K562 (cell line): ENCODE data around the gene DNAJA1. TPM values are rescaled to one million over a fixed set of nuclear protein-coding genes. Genes with fewer than 3 reads are reported as not detected.

Experiments
- BHLHE40 ChIP-seq: IDR thresholded peaks from 2 replicates; pipeline ENCODE4 v1.6.1; 2011; ENCODE audit warnings: low read length, improper control_type of control experiment
- CBX1 ChIP-seq: sonication (generic); IDR thresholded peaks from 2 replicates; pipeline ENCODE4 v1.6.1; 2016; ENCODE audit warnings: antibody characterized with exemption, low read depth, mild to moderate bottlenecking
- CHCHD3 ChIP-seq: fragments of 250-450 bp; sonication (Bioruptor Pico); IDR thresholded peaks from 2 replicates; pipeline ENCODE4 v2.1.2; 2022; ENCODE audit warnings: mild to moderate bottlenecking
- CREM ChIP-seq: IDR thresholded peaks from 2 replicates; pipeline ENCODE4 v1.6.1; 2014; ENCODE audit warnings: antibody characterized with exemption, low read depth
- ETV5 ChIP-seq: sonication (generic); formaldehyde crosslinking; IDR thresholded peaks from 2 replicates; pipeline ENCODE4 v1.4.0; 2020; ENCODE audit warnings: low read depth, mild to moderate bottlenecking, missing genetic modification reagents
- FOXP1 ChIP-seq: sonication (generic); formaldehyde crosslinking; IDR thresholded peaks from 2 replicates; pipeline ENCODE4 v1.8.0; 2022; ENCODE audit warnings: mild to moderate bottlenecking, missing genetic modification reagents
- HMGN3 ChIP-seq: IDR thresholded peaks from 2 replicates; pipeline ENCODE4 v1.6.1; 2011; ENCODE audit warnings: borderline replicate concordance, low read depth, mild to moderate bottlenecking, mixed read lengths, low read length; ENCODE audit not compliant: insufficient read length; ENCODE audit errors: extremely low read depth
- HNRNPL ChIP-seq: fragments of 200-400 bp; formaldehyde crosslinking; IDR thresholded peaks from 2 replicates; pipeline ENCODE4 v1.6.1; 2017; ENCODE audit warnings: low read depth, mild to moderate bottlenecking, low read length
- KLF13 ChIP-seq: fragments of 450-650 bp; IDR thresholded peaks from 2 replicates; pipeline ENCODE4 v1.6.1; 2016; ENCODE audit warnings: missing genetic modification characterization, low read depth, mild to moderate bottlenecking, missing compliant biosample characterization, moderate library complexity, borderline replicate concordance
- NBN ChIP-seq: fragments of 450-650 bp; IDR thresholded peaks from 2 replicates; pipeline ENCODE4 v1.6.1; 2016; ENCODE audit warnings: low read depth, mild to moderate bottlenecking
- NEUROD1 ChIP-seq: fragments of 150-350 bp; IDR thresholded peaks from 2 replicates; pipeline ENCODE4 v1.6.1; 2014; ENCODE audit warnings: borderline replicate concordance, low read length, low read depth; ENCODE audit not compliant: partially characterized antibody
- POLR2B ChIP-seq: fragments of 450-650 bp; IDR thresholded peaks from 2 replicates; pipeline ENCODE4 v1.6.1; 2018; ENCODE audit warnings: low read depth; ENCODE audit not compliant: partially characterized antibody
- RBM25 ChIP-seq: fragments of 200-400 bp; formaldehyde crosslinking; IDR thresholded peaks from 2 replicates; pipeline ENCODE4 v1.6.1; 2018; ENCODE audit warnings: low read length, low read depth, moderate library complexity; ENCODE audit not compliant: severe bottlenecking
- SPI1 ChIP-seq: IDR thresholded peaks from 2 replicates; pipeline ENCODE4 v1.6.1; 2011; ENCODE audit warnings: low read depth, low read length, control low read depth, borderline replicate concordance
- ZNF263 ChIP-seq: sonication (generic); formaldehyde crosslinking; IDR thresholded peaks from 2 replicates; pipeline ENCODE4 v1.8.0; 2022; ENCODE audit warnings: mild to moderate bottlenecking, missing genetic modification reagents, borderline replicate concordance
- ZNF583 ChIP-seq: fragments of 250-450 bp; sonication (Bioruptor Pico); IDR thresholded peaks from 2 replicates; pipeline ENCODE4 v1.4.0; 2020
- polyA plus RNA-seq, 8 experiments: library from polyadenylated mRNA; depleted of rRNA in 4 of 8; stranded (reverse) in 5 of 8; unstranded in 3 of 8; fragments of >200 nt; fragmentation: Nextera tagmentation in 2 of 8; fragmentation: Illumina TruSeq in 1 of 8; extraction: Ambion mirVana in 2 of 8; extraction: Trizol in 1 of 8; gene quantifications; 2 replicates each; pipeline versions ENCODE4 v1.2.1 to v1.2.3, GENCODE V29; 2011 to 2014; ENCODE audit warnings: inconsistent platforms in 1 of 8, missing spikeins in 1 of 8
- total RNA-seq, 7 experiments: library from RNA; depleted of rRNA in 6 of 7; stranded (reverse); fragments of >200 nt in 6 of 7; fragmentation: Illumina TruSeq in 2 of 7; extraction: Trizol in 2 of 7; gene quantifications; 2 replicates each; pipeline versions ENCODE4 v1.2.1 to v1.2.3, GENCODE V29; 2011 to 2021; ENCODE audit warnings: low replicate concordance in 1 of 7
- TF ChIP-seq, protein P1 (sequence below): fragments of 450-650 bp; IDR thresholded peaks from 2 replicates; pipeline ENCODE4 v1.6.1; 2018; ENCODE audit not compliant: partially characterized antibody
- TF ChIP-seq, protein P2 (sequence below): IDR thresholded peaks from 2 replicates; pipeline ENCODE4 v1.6.1; 2011; ENCODE audit not compliant: insufficient read length; ENCODE audit errors: extremely low read depth
- TF ChIP-seq, protein P3 (sequence below): fragments of 250-450 bp; sonication (Bioruptor Pico); IDR thresholded peaks from 2 replicates; pipeline ENCODE4 v1.9.0; 2021; ENCODE audit warnings: mild to moderate bottlenecking
- TF ChIP-seq, protein P4 (sequence below): sonication (generic); formaldehyde crosslinking; IDR thresholded peaks from 2 replicates; pipeline ENCODE4 v1.8.1; 2023; ENCODE audit warnings: mild to moderate bottlenecking, missing genetic modification reagents, moderate library complexity
- TF ChIP-seq, protein P5 (sequence below): sonication (generic); formaldehyde crosslinking; IDR thresholded peaks from 2 replicates; pipeline ENCODE4 v1.9.0; 2022; ENCODE audit warnings: mild to moderate bottlenecking, missing genetic modification reagents

DNAJA1 gene
- total and polyA plus RNA-seq, 9 of the 15 experiments (the other 6 are each of a cell fraction or from before 2014, with no cell fraction given) = 109 to 359 (median 175) TPM

DNA sequence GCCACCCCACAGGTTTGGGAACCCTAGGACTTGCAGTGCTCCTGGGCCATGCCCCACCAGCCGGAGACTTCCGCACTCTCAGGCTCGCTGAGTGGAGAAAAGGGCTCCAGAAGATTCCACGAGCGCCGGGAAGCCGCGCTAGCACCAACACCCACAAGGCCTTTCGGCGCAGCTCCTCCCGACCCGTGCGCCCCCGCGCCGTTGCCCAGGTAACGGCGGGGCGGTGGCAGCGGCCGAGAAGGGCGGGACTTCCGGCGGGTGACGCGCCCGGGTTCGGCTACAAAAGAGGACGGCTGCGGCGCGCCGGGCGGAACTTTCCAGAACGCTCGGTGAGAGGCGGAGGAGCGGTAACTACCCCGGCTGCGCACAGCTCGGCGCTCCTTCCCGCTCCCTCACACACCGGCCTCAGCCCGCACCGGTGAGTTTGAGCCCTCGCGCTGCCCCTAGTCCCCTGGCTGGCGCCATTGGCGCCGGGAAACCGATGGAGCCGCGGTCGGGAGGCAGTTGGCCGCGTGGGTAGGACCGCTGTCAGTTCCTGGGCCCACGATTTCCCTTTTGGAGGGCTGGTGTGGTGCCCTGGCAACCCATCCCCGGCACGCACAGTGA lies at the start of gene DNAJA1 (continued):
- peak; percentile 71 for TF ChIP-seq ETV5 (CRISPR knock-in tag)
- peak; percentile 35; the same call in 1 of the 2 replicates for TF ChIP-seq HNRNPL
- 0 out of 2 replicates have a peak, but pooled peaks have one; percentile 21 for TF ChIP-seq CHCHD3
- TF ChIP-seq FOXP1 = 0 out of 2 replicates have a peak, but pooled peaks have one; percentile 43
- no peak for TF ChIP-seq KLF13 (tag)
- TF ChIP-seq, protein P1, sequence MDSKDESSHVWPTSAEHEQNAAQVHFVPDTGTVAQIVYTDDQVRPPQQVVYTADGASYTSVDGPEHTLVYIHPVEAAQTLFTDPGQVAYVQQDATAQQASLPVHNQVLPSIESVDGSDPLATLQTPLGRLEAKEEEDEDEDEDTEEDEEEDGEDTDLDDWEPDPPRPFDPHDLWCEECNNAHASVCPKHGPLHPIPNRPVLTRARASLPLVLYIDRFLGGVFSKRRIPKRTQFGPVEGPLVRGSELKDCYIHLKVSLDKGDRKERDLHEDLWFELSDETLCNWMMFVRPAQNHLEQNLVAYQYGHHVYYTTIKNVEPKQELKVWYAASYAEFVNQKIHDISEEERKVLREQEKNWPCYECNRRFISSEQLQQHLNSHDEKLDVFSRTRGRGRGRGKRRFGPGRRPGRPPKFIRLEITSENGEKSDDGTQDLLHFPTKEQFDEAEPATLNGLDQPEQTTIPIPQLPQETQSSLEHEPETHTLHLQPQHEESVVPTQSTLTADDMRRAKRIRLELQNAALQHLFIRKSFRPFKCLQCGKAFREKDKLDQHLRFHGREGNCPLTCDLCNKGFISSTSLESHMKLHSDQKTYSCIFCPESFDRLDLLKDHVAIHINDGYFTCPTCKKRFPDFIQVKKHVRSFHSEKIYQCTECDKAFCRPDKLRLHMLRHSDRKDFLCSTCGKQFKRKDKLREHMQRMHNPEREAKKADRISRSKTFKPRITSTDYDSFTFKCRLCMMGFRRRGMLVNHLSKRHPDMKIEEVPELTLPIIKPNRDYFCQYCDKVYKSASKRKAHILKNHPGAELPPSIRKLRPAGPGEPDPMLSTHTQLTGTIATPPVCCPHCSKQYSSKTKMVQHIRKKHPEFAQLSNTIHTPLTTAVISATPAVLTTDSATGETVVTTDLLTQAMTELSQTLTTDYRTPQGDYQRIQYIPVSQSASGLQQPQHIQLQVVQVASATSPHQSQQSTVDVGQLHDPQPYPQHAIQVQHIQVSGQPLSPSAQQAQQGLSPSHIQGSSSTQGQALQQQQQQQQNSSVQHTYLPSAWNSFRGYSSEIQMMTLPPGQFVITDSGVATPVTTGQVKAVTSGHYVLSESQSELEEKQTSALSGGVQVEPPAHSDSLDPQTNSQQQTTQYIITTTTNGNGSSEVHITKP = peak; percentile 51
- TF ChIP-seq SPI1 = no peak
- peak; percentile 73 for TF ChIP-seq HMGN3
- peak; percentile 75 for TF ChIP-seq BHLHE40
- TF ChIP-seq NEUROD1 = peak; percentile 27
- TF ChIP-seq, protein P2, sequence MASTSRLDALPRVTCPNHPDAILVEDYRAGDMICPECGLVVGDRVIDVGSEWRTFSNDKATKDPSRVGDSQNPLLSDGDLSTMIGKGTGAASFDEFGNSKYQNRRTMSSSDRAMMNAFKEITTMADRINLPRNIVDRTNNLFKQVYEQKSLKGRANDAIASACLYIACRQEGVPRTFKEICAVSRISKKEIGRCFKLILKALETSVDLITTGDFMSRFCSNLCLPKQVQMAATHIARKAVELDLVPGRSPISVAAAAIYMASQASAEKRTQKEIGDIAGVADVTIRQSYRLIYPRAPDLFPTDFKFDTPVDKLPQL = peak; percentile 34
- no peak for TF ChIP-seq NBN
- TF ChIP-seq CREM = peak; percentile 85
- TF ChIP-seq RBM25 = peak; percentile 29
- TF ChIP-seq POLR2B = peak; percentile 95
- TF ChIP-seq CBX1 = 0 out of 2 replicates have a peak, but pooled peaks have one; percentile 56
- TF ChIP-seq ZNF263 (CRISPR knock-in tag) = peak; percentile 28; the same call in 1 of the 2 replicates
- no peak for TF ChIP-seq ZNF583
- TF ChIP-seq, protein P3, sequence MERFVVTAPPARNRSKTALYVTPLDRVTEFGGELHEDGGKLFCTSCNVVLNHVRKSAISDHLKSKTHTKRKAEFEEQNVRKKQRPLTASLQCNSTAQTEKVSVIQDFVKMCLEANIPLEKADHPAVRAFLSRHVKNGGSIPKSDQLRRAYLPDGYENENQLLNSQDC (CRISPR knock-in tag) = 0 out of 2 replicates have a peak, but pooled peaks have one; percentile 28
- TF ChIP-seq, protein P4, sequence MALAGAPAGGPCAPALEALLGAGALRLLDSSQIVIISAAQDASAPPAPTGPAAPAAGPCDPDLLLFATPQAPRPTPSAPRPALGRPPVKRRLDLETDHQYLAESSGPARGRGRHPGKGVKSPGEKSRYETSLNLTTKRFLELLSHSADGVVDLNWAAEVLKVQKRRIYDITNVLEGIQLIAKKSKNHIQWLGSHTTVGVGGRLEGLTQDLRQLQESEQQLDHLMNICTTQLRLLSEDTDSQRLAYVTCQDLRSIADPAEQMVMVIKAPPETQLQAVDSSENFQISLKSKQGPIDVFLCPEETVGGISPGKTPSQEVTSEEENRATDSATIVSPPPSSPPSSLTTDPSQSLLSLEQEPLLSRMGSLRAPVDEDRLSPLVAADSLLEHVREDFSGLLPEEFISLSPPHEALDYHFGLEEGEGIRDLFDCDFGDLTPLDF (CRISPR knock-in tag) = peak; percentile 59; the same call in 1 of the 2 replicates
- TF ChIP-seq, protein P5, sequence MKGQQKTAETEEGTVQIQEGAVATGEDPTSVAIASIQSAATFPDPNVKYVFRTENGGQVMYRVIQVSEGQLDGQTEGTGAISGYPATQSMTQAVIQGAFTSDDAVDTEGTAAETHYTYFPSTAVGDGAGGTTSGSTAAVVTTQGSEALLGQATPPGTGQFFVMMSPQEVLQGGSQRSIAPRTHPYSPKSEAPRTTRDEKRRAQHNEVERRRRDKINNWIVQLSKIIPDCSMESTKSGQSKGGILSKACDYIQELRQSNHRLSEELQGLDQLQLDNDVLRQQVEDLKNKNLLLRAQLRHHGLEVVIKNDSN (CRISPR knock-in tag) = no peak
